HepG2 (cell line): ENCODE data around the gene EMC10. TPM values are rescaled to one million over a fixed set of nuclear protein-coding genes. Genes with fewer than 3 reads are reported as not detected.

Source experiments
- BRCA1 ChIP-seq: sonication (generic); formaldehyde crosslinking; IDR thresholded peaks from 2 replicates; pipeline ENCODE4 v1.4.0; 2020; ENCODE audit warnings: missing genetic modification reagents
- CCAR2 ChIP-seq: fragments of 200-400 bp; formaldehyde crosslinking; optimal IDR thresholded peaks from 2 replicates; pipeline ENCODE3; 2018; ENCODE audit warnings: low read depth, mild to moderate bottlenecking, low read length, moderate library complexity
- FOXP1 ChIP-seq, 2 experiments: fragments of 450-650 bp in 1 of 2; IDR thresholded peaks; 2 replicates each; pipeline ENCODE4 v1.6.1; 2017 to 2018; ENCODE audit warnings: antibody characterized with exemption in 1 of 2
- GMEB2 ChIP-seq: IDR thresholded peaks from 2 replicates; pipeline ENCODE4 v1.6.1; 2016; ENCODE audit warnings: missing biosample characterization, missing genetic modification reagents, low read depth
- HMG20A ChIP-seq: IDR thresholded peaks from 2 replicates; pipeline ENCODE4 v1.6.1; 2016; ENCODE audit warnings: borderline replicate concordance
- HNRNPH1 ChIP-seq: fragments of 200-400 bp; formaldehyde crosslinking; optimal IDR thresholded peaks from 2 replicates; pipeline ENCODE3; 2017; ENCODE audit warnings: mild to moderate bottlenecking, low read depth, low read length
- IKZF1 ChIP-seq: fragments of 450-650 bp; IDR thresholded peaks from 2 replicates; pipeline ENCODE4 v1.7.1; 2016
- ISL2 ChIP-seq: sonication (generic); formaldehyde crosslinking; IDR thresholded peaks from 2 replicates; pipeline ENCODE4 v1.5.0; 2020; ENCODE audit warnings: missing genetic modification reagents
- MBD4 ChIP-seq: IDR thresholded peaks from 2 replicates; pipeline ENCODE4 v1.6.1; 2012; ENCODE audit warnings: low read length, inconsistent platforms, borderline replicate concordance
- SNAI1 ChIP-seq: sonication (generic); formaldehyde crosslinking; IDR thresholded peaks from 2 replicates; pipeline ENCODE4 v1.5.0; 2020; ENCODE audit warnings: mild to moderate bottlenecking, missing genetic modification reagents, borderline replicate concordance
- SOX13 ChIP-seq, 3 experiments: fragments of 450-650 bp in 1 of 3; sonication (generic) in 1 of 3; formaldehyde crosslinking in 1 of 3; IDR thresholded peaks in 2 of 3; conservative IDR thresholded peaks in 1 of 3; 2 replicates each; pipeline versions ENCODE4 v1.5.0 to v1.6.1; 2016 to 2020; ENCODE audit warnings: antibody characterized with exemption in 1 of 3, mild to moderate bottlenecking in 1 of 3, missing compliant biosample characterization in 1 of 3, missing genetic modification reagents in 1 of 3, moderate library complexity in 1 of 3
- ZFP82 ChIP-seq: sonication (generic); formaldehyde crosslinking; IDR thresholded peaks from 2 replicates; pipeline ENCODE4 v1.5.1; 2020; ENCODE audit warnings: mild to moderate bottlenecking, missing genetic modification reagents, borderline replicate concordance
- ZNF468 ChIP-seq: sonication (generic); formaldehyde crosslinking; IDR thresholded peaks from 2 replicates; pipeline ENCODE4 v1.8.0; 2022; ENCODE audit warnings: mild to moderate bottlenecking, moderate library complexity, missing genetic modification reagents
- ZNF501 ChIP-seq: sonication (generic); formaldehyde crosslinking; IDR thresholded peaks from 2 replicates; pipeline ENCODE4 v1.5.1; 2020; ENCODE audit warnings: mild to moderate bottlenecking, moderate library complexity, missing genetic modification reagents
- ZNF557 ChIP-seq: sonication (generic); formaldehyde crosslinking; IDR thresholded peaks from 2 replicates; pipeline ENCODE4 v1.4.0; 2020; ENCODE audit warnings: missing genetic modification reagents
- ZNF768 ChIP-seq: sonication (generic); formaldehyde crosslinking; IDR thresholded peaks from 2 replicates; pipeline ENCODE4 v1.4.0; 2020; ENCODE audit warnings: missing genetic modification reagents
- polyA plus RNA-seq, 8 experiments: library from polyadenylated mRNA; depleted of rRNA in 3 of 8; stranded (reverse) in 7 of 8; unstranded in 1 of 8; fragments of >200 nt; fragmentation: Illumina TruSeq in 4 of 8; extraction: Trizol in 4 of 8; gene quantifications; 2 replicates each; pipeline versions ENCODE4 v1.2.1 to v1.2.3, GENCODE V29; 2011 to 2016; ENCODE audit warnings: low read depth in 4 of 8, missing spikeins in 1 of 8, mixed read lengths in 1 of 8; ENCODE audit not compliant: insufficient read depth in 1 of 8
- total RNA-seq, 5 experiments: library from RNA; depleted of rRNA; stranded (reverse); fragments of >200 nt; fragmentation: Illumina TruSeq; extraction: Trizol; gene quantifications; 2 replicates each; pipeline ENCODE4 v1.2.3, GENCODE V29; 2016; ENCODE audit warnings: low read depth in 1 of 5
- TF ChIP-seq, protein P1 (sequence below): sonication (generic); formaldehyde crosslinking; IDR thresholded peaks from 2 replicates; pipeline ENCODE4 v1.4.0; 2020; ENCODE audit warnings: missing genetic modification reagents

EMC10 gene
- total and polyA plus RNA-seq, 2 of the 13 experiments (the other 11 are each of a cell fraction or from before 2014, with no cell fraction given) = not detected

GRCh38 chr19:50460161-50460765, 16.0 kb upstream of the EMC10 start (continued):
- TF ChIP-seq, protein P1, sequence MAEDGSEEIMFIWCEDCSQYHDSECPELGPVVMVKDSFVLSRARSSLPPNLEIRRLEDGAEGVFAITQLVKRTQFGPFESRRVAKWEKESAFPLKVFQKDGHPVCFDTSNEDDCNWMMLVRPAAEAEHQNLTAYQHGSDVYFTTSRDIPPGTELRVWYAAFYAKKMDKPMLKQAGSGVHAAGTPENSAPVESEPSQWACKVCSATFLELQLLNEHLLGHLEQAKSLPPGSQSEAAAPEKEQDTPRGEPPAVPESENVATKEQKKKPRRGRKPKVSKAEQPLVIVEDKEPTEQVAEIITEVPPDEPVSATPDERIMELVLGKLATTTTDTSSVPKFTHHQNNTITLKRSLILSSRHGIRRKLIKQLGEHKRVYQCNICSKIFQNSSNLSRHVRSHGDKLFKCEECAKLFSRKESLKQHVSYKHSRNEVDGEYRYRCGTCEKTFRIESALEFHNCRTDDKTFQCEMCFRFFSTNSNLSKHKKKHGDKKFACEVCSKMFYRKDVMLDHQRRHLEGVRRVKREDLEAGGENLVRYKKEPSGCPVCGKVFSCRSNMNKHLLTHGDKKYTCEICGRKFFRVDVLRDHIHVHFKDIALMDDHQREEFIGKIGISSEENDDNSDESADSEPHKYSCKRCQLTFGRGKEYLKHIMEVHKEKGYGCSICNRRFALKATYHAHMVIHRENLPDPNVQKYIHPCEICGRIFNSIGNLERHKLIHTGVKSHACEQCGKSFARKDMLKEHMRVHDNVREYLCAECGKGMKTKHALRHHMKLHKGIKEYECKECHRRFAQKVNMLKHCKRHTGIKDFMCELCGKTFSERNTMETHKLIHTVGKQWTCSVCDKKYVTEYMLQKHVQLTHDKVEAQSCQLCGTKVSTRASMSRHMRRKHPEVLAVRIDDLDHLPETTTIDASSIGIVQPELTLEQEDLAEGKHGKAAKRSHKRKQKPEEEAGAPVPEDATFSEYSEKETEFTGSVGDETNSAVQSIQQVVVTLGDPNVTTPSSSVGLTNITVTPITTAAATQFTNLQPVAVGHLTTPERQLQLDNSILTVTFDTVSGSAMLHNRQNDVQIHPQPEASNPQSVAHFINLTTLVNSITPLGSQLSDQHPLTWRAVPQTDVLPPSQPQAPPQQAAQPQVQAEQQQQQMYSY = no peak
- no peak for TF ChIP-seq GMEB2 (CRISPR knock-in tag)
- TF ChIP-seq ZFP82 (CRISPR knock-in tag) = no peak
- TF ChIP-seq CCAR2 = no peak
- no peak for TF ChIP-seq ISL2 (CRISPR knock-in tag)
- no peak for TF ChIP-seq SNAI1
- 0 out of 2 replicates have a peak, but pooled peaks have one; percentile 35 for TF ChIP-seq HMG20A (CRISPR knock-in tag)
- TF ChIP-seq MBD4 = no peak
- TF ChIP-seq ZNF501 (CRISPR knock-in tag) = no peak
- no peak for TF ChIP-seq ZNF468 (CRISPR knock-in tag)
- no peak for TF ChIP-seq HNRNPH1
- no peak for TF ChIP-seq IKZF1
- TF ChIP-seq BRCA1 (CRISPR knock-in tag) = no peak
- TF ChIP-seq ZNF557 (CRISPR knock-in tag) = no peak
- TF ChIP-seq SOX13 (IDR thresholded peaks at IDR 0.05) = no peak
- TF ChIP-seq SOX13 (CRISPR knock-in tag; conservative IDR thresholded peaks at IDR 0.05 in 1 of 2, IDR thresholded peaks at IDR 0.05 in 1 of 2) = peak in 1 of 2 experiments; percentile 56; a peak in 1 of 4 replicates
- TF ChIP-seq ZNF768 (CRISPR knock-in tag) = no peak
- no peak for TF ChIP-seq FOXP1 (IDR thresholded peaks at IDR 0.05)
- peak; percentile 23; the same call in 1 of the 2 replicates for TF ChIP-seq FOXP1 (CRISPR knock-in tag; IDR thresholded peaks at IDR 0.05)
